ENCODE data around the gene KLHDC7A.

DNA sequence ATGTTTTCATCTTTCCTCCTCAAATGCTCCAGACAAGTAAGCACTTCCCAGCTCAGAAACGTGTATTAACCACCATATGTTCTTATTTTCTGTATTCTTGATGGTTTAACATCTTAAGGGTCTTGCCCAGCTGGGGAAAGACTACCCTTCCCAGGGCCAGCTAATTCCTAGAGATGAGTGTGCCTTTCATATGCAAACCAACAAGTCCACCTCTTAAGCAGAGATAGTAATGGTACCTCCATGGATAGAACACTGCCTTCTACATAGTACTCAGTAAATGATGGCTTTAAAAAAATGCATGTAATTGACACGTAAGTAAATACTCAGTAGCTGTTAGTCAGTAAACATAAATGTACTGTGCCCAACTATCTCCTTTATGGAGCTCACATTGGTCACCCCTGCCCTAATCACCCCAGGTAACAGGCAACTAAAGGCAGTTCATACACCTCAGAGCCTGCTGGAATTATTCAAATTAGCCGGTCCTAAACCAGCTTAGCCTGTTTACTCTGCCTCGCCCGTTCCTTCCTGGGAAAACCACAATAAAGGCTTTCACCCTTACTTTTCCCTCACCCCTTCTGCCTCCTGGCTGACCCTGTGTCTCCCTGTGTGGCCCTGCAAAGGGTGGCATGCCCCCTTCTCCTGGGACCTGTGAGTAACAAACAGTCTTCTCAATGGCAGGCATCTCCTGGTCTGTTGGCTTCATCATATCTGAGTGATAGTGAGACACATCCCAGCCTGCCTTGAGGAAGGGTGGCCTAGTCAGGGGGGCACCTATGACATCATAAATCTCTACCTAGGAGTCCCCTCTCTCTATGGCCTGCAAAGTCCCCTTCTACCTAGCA is 40.1 kb upstream of the KLHDC7A start:
- TF ChIP-seq EZH2 (IDR thresholded peaks at IDR 0.05; ENCODE audit: insufficient read depth, poor library complexity, severe bottlenecking) (no peak), EZH2phosphoT487 (IDR thresholded peaks at IDR 0.05; ENCODE audit: insufficient read depth, low read depth) (no peak)

Data from GM23248 (cell line).